GM21717 (cell line): ENCODE results near the gene SYT1.
A peak's percentile ranks its signal among the peaks of the same experiment; 100 is the strongest.

Source experiments
- ATAC-seq: cut with Tn5 transposase; IDR thresholded peaks from one replicate; pipeline ENCODE4 v1.9.1; 2021; ENCODE audit warnings: mild to moderate bottlenecking, moderate library complexity; ENCODE audit not compliant: unreplicated experiment

Gene SYT1

GRCh38 chr12:79380402-79380801 is 515.8 kb downstream of the SYT1 start:
- no peak for ATAC-seq

- ATAC-seq, result no peak
These were observed 517.0 kb downstream of the SYT1 start for GRCh38 chr12:79381248-79382208.

GRCh38 chr12:79384551-79384950 is 520.0 kb downstream of the SYT1 start:
- ATAC-seq, result no peak

GRCh38 chr12:79388011-79388410 is 523.4 kb downstream of the SYT1 start:
- ATAC-seq, result no peak

GRCh38 chr12:79393842-79394241 is 529.3 kb downstream of the SYT1 start:
- no peak for ATAC-seq

- no peak for ATAC-seq
These were observed 533.0 kb downstream of the SYT1 start for GRCh38 chr12:79397609-79398008.

GRCh38 chr12:79400481-79400880 is 535.9 kb downstream of the SYT1 start:
- ATAC-seq, result no peak

- no peak for ATAC-seq
These were observed 538.0 kb downstream of the SYT1 start for GRCh38 chr12:79402606-79403005.

GRCh38 chr12:79406993-79407392 is 542.4 kb downstream of the SYT1 start:
- ATAC-seq, result no peak

- peak; percentile 80 for ATAC-seq
These were observed 543.4 kb downstream of the SYT1 start for GRCh38 chr12:79407671-79408622.

- no peak for ATAC-seq
These were observed 544.1 kb downstream of the SYT1 start for GRCh38 chr12:79408689-79409088.

- no peak for ATAC-seq
These were observed 545.0 kb downstream of the SYT1 start for GRCh38 chr12:79409562-79409961.

- no peak for ATAC-seq
These were observed 547.2 kb downstream of the SYT1 start for GRCh38 chr12:79411791-79412190.

- ATAC-seq, result no peak
These were observed 549.2 kb downstream of the SYT1 start for GRCh38 chr12:79413796-79414195.

GRCh38 chr12:79414252-79414651 is 549.7 kb downstream of the SYT1 start:
- no peak for ATAC-seq

- no peak for ATAC-seq
These were observed 550.7 kb downstream of the SYT1 start for GRCh38 chr12:79415321-79415720.

- no peak for ATAC-seq
These were observed 551.3 kb downstream of the SYT1 start for GRCh38 chr12:79415746-79416435.

GRCh38 chr12:79420146-79420618 is 555.6 kb downstream of the SYT1 start:
- ATAC-seq, result no peak

- no peak for ATAC-seq
These were observed 556.7 kb downstream of the SYT1 start for GRCh38 chr12:79421236-79421740.

- ATAC-seq, result no peak
These were observed 557.7 kb downstream of the SYT1 start for GRCh38 chr12:79422060-79422812.
